ENCODE data around the gene RYK. TPM values are rescaled to one million over a fixed set of nuclear protein-coding genes. Genes with fewer than 3 reads are reported as not detected.

The RYK gene
- total and polyA plus RNA-seq, 2 donors (not counting 3 experiments of a cell fraction or from before 2014, with no cell fraction given) = 23.8 to 48.3 TPM

DNA sequence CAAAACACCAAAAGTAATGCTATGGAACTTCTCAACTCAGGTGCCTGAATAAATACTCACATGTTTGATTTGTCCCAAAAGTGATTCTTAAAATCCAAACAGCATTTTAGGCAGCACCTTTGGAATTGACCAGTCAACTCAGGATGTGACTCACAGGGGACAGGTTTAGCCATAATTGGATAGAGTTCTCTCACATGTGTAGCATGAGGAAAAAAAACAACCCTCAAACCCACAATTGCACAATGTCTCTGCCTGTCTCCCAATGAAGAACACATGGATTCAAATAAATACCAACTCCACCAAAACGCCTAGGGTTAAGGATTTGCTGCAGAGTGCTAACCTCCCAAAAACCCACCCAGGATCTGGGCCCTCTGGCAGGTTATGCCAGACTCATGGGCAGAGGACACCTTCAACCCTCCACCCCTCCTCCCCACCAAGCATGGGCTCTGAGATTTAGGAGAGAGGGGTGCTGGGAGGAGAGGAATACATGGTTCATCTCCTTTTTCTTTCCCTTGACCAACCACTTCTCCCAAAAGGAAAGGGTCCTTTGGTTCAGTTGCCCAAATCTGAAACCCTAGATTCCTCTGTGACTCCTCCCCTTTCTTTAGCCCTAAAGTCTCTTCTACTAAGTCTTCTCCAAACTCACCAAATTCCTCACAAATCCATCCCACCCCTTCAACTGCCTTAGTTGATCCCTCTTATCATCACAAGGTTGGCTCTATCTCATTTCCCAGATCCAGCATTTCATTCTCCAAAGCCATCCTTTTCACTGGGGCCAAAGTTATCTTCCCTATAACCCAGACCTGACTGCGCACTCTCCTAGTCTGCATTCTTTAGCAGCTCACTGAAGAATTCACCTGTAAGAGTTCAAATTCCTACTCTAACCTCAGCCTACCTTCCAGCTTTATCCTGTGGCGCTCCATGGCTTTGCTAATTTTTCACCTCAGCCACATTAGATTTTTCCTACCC lies 7.7 kb downstream of the RYK start:
- DNase-seq (ENCODE audit: low read depth, low spot score) (peak; percentile 41), FAIRE-seq (no peak)
- Histone ChIP-seq H3K4me1 (ENCODE audit: control insufficient read depth, extremely low read depth, insufficient read depth, low read length) (peaks cover 27% of the 10 kb centered on the region), H3K9me3 (replicated peaks; ENCODE audit: control insufficient read depth, insufficient read depth, low read length) (no peaks in the 10 kb centered on the region), H4K20me1 (replicated peaks; ENCODE audit: control insufficient read depth, extremely low read depth, insufficient read depth, low read length) (peaks cover 22% of the 10 kb centered on the region), H3K4me2 (ENCODE audit: insufficient read depth, low read length) (peak overlapping the region; percentile 42), H3K9ac (replicated peaks; ENCODE audit: extremely low read depth, insufficient read depth, low read length) (no peak overlapping the region), H3K79me2 (ENCODE audit: control insufficient read depth, insufficient read depth, low read length) (peaks cover 89% of the 10 kb centered on the region), H3K36me3 (ENCODE audit: control insufficient read depth in 2 of 2, extremely low read depth in 1 of 2, insufficient read depth in 2 of 2, low read length in 2 of 2) (no peaks in the 10 kb centered on the region), H3K27me3 (ENCODE audit: control insufficient read depth in 2 of 2, insufficient read depth in 2 of 2, low read length in 2 of 2) (no peaks in the 10 kb centered on the region), H3K4me3 (replicated peaks in 1 of 3; ENCODE audit: insufficient read depth in 1 of 3, low read depth in 1 of 3, low read length in 3 of 3) (no peak overlapping the region), H2AFZ (ENCODE audit: low read depth, low read length) (no peak overlapping the region), H3K9me1 (replicated peaks; ENCODE audit: control insufficient read depth, extremely low read depth, insufficient read depth, low read length) (no peaks in the 10 kb centered on the region), H3K27ac (ENCODE audit: insufficient read depth, low read depth, low read length) (no peak overlapping the region)
- no TSS peak for BruUV-seq (replicated peaks)
- ChIA-PET POLR2A (no interaction called here), CTCF (interaction anchor here (1.1 to 2.2 kb wide), 3 partner anchors 11 to 30 kb away, joined by 3 to 7 read pairs (median 3); no protein-coding TSS in a partner anchor)
- peak; percentile 3 for TF ChIP-seq JUN (IDR thresholded peaks at IDR 0.05; ENCODE audit: borderline replicate concordance, insufficient read depth, insufficient read length, low read depth)
- no peak for TF ChIP-seq EZH2 (IDR thresholded peaks at IDR 0.05; ENCODE audit: borderline replicate concordance, low read depth, low read length, severe bottlenecking)
- peak; percentile 36 for TF ChIP-seq FOS (IDR thresholded peaks at IDR 0.05; ENCODE audit: borderline replicate concordance, insufficient read depth, low read length)
- intact Hi-C loops (cut with micrococcal nuclease) (no loop called here), dilution Hi-C loops (cut with MboI; ENCODE audit: extremely low pct_ligation_motif_present, low sequenced_read_pairs) (no loop called here)

DNA sequence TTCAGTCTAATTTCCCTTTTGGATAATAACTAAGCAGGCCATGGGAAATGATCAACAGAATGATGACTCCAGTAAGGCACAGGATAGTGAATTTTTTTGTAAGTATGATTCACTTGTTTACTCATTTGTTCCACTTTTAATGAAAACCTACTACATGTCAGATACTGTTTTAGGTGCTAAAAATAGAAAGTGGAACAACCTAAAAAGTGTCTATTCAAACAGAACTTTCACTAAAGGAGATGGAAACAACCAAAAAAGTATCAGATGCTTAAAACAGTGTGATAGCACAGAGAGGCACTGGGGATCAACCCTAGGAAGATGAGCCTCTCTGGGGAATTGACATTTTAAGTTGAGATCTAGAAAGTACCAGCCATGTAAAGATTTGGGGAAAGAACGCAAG lies 11.1 kb downstream of the RYK start:
- Histone ChIP-seq H3K27me3 (ENCODE audit: control insufficient read depth in 2 of 2, insufficient read depth in 2 of 2, low read length in 2 of 2) (no peaks in the 10 kb centered on the region), H3K4me1 (ENCODE audit: control insufficient read depth, extremely low read depth, insufficient read depth, low read length) (peaks cover 22% of the 10 kb centered on the region), H3K27ac (ENCODE audit: insufficient read depth, low read depth, low read length) (no peak overlapping the region), H3K79me2 (ENCODE audit: control insufficient read depth, insufficient read depth, low read length) (peaks cover 89% of the 10 kb centered on the region), H3K36me3 (ENCODE audit: control insufficient read depth in 2 of 2, extremely low read depth in 1 of 2, insufficient read depth in 2 of 2, low read length in 2 of 2) (no peaks in the 10 kb centered on the region), H3K9me3 (replicated peaks; ENCODE audit: control insufficient read depth, insufficient read depth, low read length) (no peaks in the 10 kb centered on the region), H2AFZ (ENCODE audit: low read depth, low read length) (no peak overlapping the region), H3K9me1 (replicated peaks; ENCODE audit: control insufficient read depth, extremely low read depth, insufficient read depth, low read length) (no peaks in the 10 kb centered on the region), H4K20me1 (replicated peaks; ENCODE audit: control insufficient read depth, extremely low read depth, insufficient read depth, low read length) (peaks cover 23% of the 10 kb centered on the region), H3K9ac (replicated peaks; ENCODE audit: extremely low read depth, insufficient read depth, low read length) (no peak overlapping the region), H3K4me3 (replicated peaks in 1 of 3; ENCODE audit: insufficient read depth in 1 of 3, low read depth in 1 of 3, low read length in 3 of 3) (no peak overlapping the region), H3K4me2 (ENCODE audit: insufficient read depth, low read length) (no peak overlapping the region)
- no peak for TF ChIP-seq MYC (IDR thresholded peaks at IDR 0.05; ENCODE audit: low read depth, low read length)
- TF ChIP-seq FOS (IDR thresholded peaks at IDR 0.05; ENCODE audit: borderline replicate concordance, insufficient read depth, low read length) = peak; percentile 47
- FAIRE-seq = no peak
- no TSS peak for BruUV-seq (replicated peaks)
- intact Hi-C loops (cut with micrococcal nuclease) (no loop called here), dilution Hi-C loops (cut with MboI; ENCODE audit: extremely low pct_ligation_motif_present, low sequenced_read_pairs) (no loop called here)
- peak; percentile 26 for DNase-seq (ENCODE audit: low read depth, low spot score)
- POLR2A ChIA-PET = no interaction called here
- CTCF ChIA-PET = interaction anchor here (4.5 kb wide), 1 partner anchor 27 kb away, joined by 27 read pairs; no protein-coding TSS in a partner anchor

Measured in endothelial cell of umbilical vein (primary cell).